Activated naive CD4-positive, alpha-beta T cell treated with anti-CD3 and anti-CD28 coated beads, Interleukin-2, amount 50 U/mL, for 24 hours (primary cell): ENCODE measurements around the gene HGF.

Experiments
- H3K27ac Mint-ChIP-seq: one replicate; pipeline ENCODE4 v1.8.0; 2021; ENCODE audit warnings: mild to moderate bottlenecking, mixed read lengths
- H3K27me3 Mint-ChIP-seq: one replicate; pipeline ENCODE4 v1.8.0; 2021; ENCODE audit warnings: mixed read lengths
- H3K36me3 Mint-ChIP-seq: one replicate; pipeline ENCODE4 v1.8.0; 2021; ENCODE audit warnings: mixed read lengths
- H3K4me1 Mint-ChIP-seq: one replicate; pipeline ENCODE4 v1.8.0; 2021; ENCODE audit warnings: mixed read lengths
- H3K4me3 Mint-ChIP-seq: one replicate; pipeline ENCODE4 v1.8.0; 2021; ENCODE audit warnings: mild to moderate bottlenecking, mixed read lengths
- H3K9me3 Mint-ChIP-seq: one replicate; pipeline ENCODE4 v1.8.0; 2021; ENCODE audit warnings: mixed read lengths

Gene HGF

GRCh38 chr7:81783818-81784217 lies 14.0 kb upstream of the HGF start:
- Mint-ChIP-seq H3K4me3 (no peak overlapping the region), H3K27me3 (no peaks in the 10 kb centered on the region), H3K36me3 (no peaks in the 10 kb centered on the region), H3K4me1 (no peaks in the 10 kb centered on the region), H3K9me3 (no peaks in the 10 kb centered on the region), H3K27ac (no peak overlapping the region)

GRCh38 chr7:81780914-81781693 lies 11.3 kb upstream of the HGF start:
- Mint-ChIP-seq H3K4me3 (no peak overlapping the region), H3K4me1 (no peaks in the 10 kb centered on the region), H3K27ac (no peak overlapping the region), H3K27me3 (no peaks in the 10 kb centered on the region), H3K36me3 (no peaks in the 10 kb centered on the region), H3K9me3 (no peaks in the 10 kb centered on the region)

- Mint-ChIP-seq H3K4me1 (no peaks in the 10 kb centered on the region), H3K36me3 (no peaks in the 10 kb centered on the region), H3K4me3 (no peak overlapping the region), H3K27me3 (no peaks in the 10 kb centered on the region), H3K9me3 (no peaks in the 10 kb centered on the region), H3K27ac (no peak overlapping the region)
Observed at GRCh38 chr7:81779706-81780105, 9.9 kb upstream of the HGF start.

DNA sequence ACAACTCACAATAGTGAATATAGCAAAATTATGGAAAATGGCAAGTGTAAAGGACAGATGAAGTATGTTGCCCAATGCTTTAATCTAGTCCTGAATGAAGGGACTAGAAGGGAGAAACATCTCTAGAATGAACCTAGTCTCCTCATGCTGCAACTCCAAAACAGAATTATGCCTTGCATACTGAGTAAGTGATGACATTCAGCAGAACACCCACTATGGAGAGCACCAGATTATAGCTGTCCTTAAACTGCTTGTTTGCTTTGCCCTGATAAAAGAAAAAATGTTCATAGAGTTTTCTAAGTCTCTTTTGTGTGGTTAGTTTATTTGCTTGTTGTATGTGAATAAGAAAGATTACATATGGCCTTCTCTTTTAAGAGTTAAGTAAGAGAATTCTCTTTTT lies 7.8 kb upstream of the HGF start:
- no peak overlapping the region for H3K4me3 Mint-ChIP-seq
- H3K36me3 Mint-ChIP-seq = no peaks in the 10 kb centered on the region
- H3K27me3 Mint-ChIP-seq = no peaks in the 10 kb centered on the region
- H3K27ac Mint-ChIP-seq = no peak overlapping the region
- no peaks in the 10 kb centered on the region for H3K9me3 Mint-ChIP-seq
- H3K4me1 Mint-ChIP-seq = no peaks in the 10 kb centered on the region

DNA sequence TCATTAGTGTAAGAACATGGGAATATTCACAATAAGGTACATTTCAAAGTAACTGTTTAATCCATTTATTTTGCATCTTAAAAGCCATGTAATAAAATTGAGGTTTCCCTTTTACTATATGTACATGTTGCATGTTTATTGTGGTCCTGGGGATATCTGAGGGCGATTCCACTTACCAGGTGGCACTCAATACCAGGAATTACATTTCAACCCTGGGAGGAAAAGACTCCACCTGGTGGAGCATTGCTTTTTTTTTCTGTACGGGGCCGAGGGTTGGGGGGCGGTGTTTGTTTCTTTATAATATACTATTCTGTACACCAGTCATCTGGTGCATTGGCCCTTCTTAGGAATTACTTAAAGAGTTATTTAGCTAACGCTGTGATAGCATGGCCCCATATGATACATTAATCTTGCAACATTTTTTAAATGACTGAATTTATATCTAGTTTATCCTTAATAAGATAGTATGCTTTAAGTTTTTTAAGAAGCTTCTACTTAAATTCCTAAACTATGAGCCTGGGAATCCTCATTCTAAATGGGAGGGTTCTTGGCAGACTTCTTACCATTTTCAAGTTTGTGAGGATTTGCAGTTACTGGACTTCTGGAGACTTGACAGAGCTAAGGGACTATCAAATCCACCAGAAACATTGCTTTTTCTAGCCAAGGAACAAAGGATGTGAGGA lies 7.2 kb upstream of the HGF start:
- Mint-ChIP-seq H3K9me3 (no peaks in the 10 kb centered on the region), H3K27me3 (no peaks in the 10 kb centered on the region), H3K27ac (no peak overlapping the region), H3K36me3 (no peaks in the 10 kb centered on the region), H3K4me1 (no peaks in the 10 kb centered on the region), H3K4me3 (no peak overlapping the region)

DNA sequence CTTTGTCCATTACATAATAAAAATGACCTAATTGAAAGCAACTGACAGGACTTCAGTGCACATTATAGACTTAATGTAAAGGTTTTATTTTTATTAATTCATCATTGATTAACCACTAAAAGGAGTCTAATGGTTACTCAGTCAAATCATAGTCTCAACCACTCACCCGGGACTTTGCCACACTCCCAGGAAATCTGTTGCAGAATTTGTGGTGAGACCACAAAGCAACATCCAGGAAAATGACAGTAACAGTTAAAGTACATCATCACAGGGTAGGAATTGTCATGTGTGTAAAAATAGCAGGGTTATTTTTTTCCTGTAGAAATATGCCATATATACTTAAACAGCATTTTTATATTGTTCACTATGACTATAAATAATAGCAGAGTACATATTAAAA lies 6.3 kb upstream of the HGF start:
- H3K9me3 Mint-ChIP-seq = no peaks in the 10 kb centered on the region
- H3K36me3 Mint-ChIP-seq = no peaks in the 10 kb centered on the region
- H3K27ac Mint-ChIP-seq = no peak overlapping the region
- no peaks in the 10 kb centered on the region for H3K27me3 Mint-ChIP-seq
- no peaks in the 10 kb centered on the region for H3K4me1 Mint-ChIP-seq
- no peak overlapping the region for H3K4me3 Mint-ChIP-seq

DNA sequence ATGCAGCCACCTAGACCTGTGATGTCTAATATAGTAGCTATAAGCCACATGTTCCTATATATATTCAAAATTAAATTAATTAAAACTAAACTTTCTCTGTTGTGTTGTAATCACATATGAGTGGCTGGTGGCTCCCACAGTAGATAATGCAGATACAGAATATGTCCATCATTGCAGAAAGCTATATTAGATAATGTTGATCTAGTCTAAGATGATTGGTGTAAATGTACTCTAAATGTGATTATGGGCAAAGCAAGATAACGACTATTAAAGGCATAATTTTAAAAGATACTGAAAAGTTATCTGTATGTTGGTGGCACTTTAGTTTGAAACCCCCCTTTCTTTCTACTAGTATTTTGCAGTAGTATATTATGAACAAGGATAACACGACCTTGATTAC lies 5.7 kb upstream of the HGF start:
- Mint-ChIP-seq H3K27ac (no peak overlapping the region), H3K4me3 (no peak overlapping the region), H3K4me1 (no peaks in the 10 kb centered on the region), H3K27me3 (no peaks in the 10 kb centered on the region), H3K36me3 (no peaks in the 10 kb centered on the region), H3K9me3 (no peaks in the 10 kb centered on the region)

GRCh38 chr7:81774551-81774950 lies 4.7 kb upstream of the HGF start:
- H3K27ac Mint-ChIP-seq = no peak overlapping the region
- no peaks in the 10 kb centered on the region for H3K4me1 Mint-ChIP-seq
- no peaks in the 10 kb centered on the region for H3K36me3 Mint-ChIP-seq
- no peaks in the 10 kb centered on the region for H3K9me3 Mint-ChIP-seq
- H3K27me3 Mint-ChIP-seq = no peaks in the 10 kb centered on the region
- H3K4me3 Mint-ChIP-seq = no peak overlapping the region

DNA sequence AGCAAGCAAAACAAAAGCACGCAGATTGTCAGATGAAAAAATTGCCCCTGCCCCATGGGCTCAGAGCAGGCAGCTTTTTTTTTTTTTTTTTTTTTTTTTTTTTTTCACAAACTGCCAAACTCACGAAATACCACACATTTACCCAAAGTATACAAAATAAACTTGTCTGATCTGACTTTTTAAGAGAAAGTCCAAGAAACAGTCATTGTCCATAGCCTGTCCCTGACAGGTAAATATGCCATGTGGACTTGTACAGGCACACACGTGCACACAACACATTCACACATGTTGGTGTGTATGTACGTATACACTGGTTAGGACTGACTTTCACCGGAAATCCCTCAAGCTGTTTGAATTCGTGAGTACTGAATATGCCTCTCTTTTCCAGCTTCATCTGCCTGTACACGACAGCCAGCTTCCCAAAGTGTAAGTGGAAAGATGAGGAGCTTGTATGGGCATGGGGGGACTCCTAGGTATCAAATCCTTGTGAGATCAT lies 929 bp upstream of the HGF start:
- H3K4me1 Mint-ChIP-seq = no peaks in the 10 kb centered on the region
- no peak overlapping the region for H3K27ac Mint-ChIP-seq
- no peak overlapping the region for H3K4me3 Mint-ChIP-seq
- no peaks in the 10 kb centered on the region for H3K36me3 Mint-ChIP-seq
- H3K27me3 Mint-ChIP-seq = no peaks in the 10 kb centered on the region
- no peaks in the 10 kb centered on the region for H3K9me3 Mint-ChIP-seq

DNA sequence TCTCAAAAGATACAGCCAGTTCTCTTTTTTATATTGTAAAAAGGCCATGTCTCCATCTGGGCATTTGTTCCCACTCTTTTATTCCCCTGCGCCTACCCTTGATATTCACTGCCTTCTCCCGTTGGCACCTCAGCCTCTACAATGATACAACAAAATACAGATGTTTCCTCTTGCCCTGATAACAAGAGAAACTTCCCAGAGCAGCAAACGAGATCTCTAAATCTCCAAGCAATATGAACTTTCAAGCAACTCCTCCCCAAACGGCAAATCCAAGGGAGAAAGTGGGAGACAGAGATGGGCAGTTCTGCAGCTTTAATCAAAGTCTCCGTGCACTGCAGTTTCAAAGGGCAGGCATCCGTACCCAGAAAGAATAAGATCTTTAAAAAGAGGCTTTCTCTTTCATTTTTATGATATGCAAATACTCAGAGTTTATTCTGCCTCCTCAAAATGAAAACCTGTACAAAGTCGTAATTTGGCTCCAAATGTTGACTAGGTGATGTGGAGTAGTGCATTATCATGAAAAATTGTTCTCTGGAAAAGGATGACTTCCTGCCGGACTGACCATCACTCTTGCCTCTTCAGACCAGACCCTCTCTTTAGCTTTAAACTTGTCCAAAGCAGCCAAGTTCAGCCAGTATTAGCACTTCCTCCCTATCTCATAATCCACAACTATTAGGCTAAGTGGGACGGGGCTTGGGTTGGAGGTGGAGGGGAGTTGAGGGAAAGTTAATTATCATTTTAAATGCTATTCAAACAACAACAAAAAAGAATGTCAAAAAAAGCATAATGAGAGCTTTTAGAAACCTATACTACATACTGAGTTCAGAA lies 682 bp downstream of the HGF start:
- Mint-ChIP-seq H3K27ac (no peak overlapping the region), H3K36me3 (no peaks in the 10 kb centered on the region), H3K9me3 (no peaks in the 10 kb centered on the region), H3K4me1 (no peaks in the 10 kb centered on the region), H3K27me3 (no peaks in the 10 kb centered on the region), H3K4me3 (no peak overlapping the region)

GRCh38 chr7:81767926-81768325 lies 1.9 kb downstream of the HGF start:
- Mint-ChIP-seq H3K4me3 (no peak overlapping the region), H3K36me3 (no peaks in the 10 kb centered on the region), H3K9me3 (no peaks in the 10 kb centered on the region), H3K27me3 (no peaks in the 10 kb centered on the region), H3K27ac (no peak overlapping the region), H3K4me1 (no peaks in the 10 kb centered on the region)

DNA sequence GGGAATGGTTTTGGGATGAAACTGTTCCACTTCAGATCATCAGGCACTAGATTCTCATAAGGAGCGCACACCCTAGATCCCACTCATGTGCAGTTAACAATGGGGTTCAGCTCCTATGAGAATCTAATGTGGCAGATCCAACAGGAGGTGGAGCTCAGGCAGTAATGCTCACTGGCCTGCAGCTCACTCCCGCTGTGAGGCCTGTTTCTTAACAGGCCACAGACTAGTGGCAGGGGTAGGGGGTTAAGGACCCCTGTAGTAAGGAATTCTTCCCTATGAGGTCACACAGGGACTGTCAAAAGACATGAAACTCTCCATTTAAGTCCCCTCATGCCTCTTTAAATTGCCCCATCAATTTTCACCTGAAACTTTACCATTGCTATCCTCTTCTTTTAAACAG lies 8.0 kb downstream of the HGF start:
- Mint-ChIP-seq H3K36me3 (no peaks in the 10 kb centered on the region), H3K27me3 (no peaks in the 10 kb centered on the region), H3K4me3 (no peak overlapping the region), H3K27ac (no peak overlapping the region), H3K9me3 (no peaks in the 10 kb centered on the region), H3K4me1 (no peaks in the 10 kb centered on the region)

DNA sequence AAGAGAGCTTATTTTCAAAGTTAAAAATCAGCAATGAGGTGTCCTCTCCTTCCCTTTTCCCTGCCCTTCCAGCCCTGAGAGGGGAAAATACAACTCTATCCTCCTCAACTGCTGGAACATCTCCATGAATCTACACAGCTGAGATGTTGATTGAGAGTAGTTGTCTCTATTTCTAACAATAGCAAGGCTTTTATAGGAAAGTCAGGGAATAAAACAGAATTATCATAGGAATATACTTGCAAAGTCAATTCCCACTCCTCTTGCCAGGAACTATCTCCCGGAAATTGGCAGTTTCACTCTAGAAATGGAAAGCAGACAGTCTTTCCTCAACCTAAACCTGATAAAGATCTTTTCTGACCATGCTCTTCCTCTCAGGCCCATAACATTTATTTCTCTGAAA lies 8.8 kb downstream of the HGF start:
- H3K27ac Mint-ChIP-seq = no peak overlapping the region

DNA sequence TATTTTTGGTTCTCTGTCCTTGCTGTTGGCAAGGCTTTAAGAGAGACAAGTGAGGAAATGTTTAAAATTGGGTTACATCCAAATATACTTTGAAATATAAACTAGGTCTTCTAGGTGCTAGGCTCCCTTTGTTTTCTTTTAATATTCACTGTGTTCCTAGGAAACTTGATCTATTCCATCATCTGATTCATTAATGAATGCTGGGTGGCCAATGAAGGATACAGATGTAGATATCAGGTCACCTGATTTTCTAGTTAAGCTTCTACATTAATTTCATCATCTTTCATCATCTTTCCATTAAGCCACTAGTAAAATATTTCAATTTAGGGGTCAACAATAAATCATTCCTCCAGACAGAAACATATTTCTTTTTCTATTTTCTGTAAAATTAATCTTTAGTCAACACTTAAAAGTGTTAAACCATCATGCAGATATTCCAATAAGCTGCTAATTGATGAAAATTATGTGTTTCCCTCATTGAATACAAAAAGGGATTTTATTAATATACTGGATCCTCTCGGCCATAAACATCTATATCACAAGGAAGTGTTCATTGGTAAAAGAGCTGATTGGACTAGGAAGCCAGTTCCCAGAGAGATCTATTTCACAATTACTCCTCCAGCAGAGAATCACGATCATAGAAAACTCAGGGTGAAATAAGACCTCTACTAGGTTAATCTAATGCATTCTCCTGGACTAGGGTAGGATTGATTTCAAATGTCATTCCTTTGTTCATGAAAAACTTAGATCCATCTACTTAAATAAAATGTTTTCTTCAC lies 14.7 kb downstream of the HGF start:
- Mint-ChIP-seq H3K27ac (no peak overlapping the region), H3K36me3 (no peaks in the 10 kb centered on the region), H3K9me3 (no peaks in the 10 kb centered on the region), H3K27me3 (no peaks in the 10 kb centered on the region), H3K4me1 (no peaks in the 10 kb centered on the region), H3K4me3 (no peak overlapping the region)

More for the DNA sequence above, 8.8 kb downstream of the HGF start:
- no peaks in the 10 kb centered on the region for H3K36me3 Mint-ChIP-seq
- H3K27me3 Mint-ChIP-seq = no peaks in the 10 kb centered on the region
- no peaks in the 10 kb centered on the region for H3K9me3 Mint-ChIP-seq
- no peaks in the 10 kb centered on the region for H3K4me1 Mint-ChIP-seq
- H3K4me3 Mint-ChIP-seq = no peak overlapping the region

DNA sequence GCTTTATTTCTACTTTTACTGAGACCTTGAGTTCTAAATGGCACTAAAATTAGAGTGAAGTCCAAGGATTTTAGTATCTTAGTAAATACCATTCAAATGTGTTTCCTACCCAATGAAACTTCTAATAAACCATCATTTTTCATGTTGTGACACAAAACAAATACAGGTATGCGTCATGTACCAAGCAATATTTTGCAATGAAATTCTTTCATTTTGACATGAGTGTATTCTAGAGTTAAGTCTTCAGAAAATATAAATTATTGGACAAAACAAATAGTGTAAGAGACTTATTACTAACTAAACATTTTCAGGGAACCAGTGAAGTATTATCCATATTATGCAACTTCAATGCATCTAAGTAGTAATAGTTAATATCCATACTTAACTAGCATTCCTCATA lies 16.5 kb downstream of the HGF start:
- no peaks in the 10 kb centered on the region for H3K9me3 Mint-ChIP-seq
- H3K36me3 Mint-ChIP-seq = no peaks in the 10 kb centered on the region
- no peak overlapping the region for H3K4me3 Mint-ChIP-seq
- no peak overlapping the region for H3K27ac Mint-ChIP-seq
- no peaks in the 10 kb centered on the region for H3K27me3 Mint-ChIP-seq
- no peaks in the 10 kb centered on the region for H3K4me1 Mint-ChIP-seq
